Rectal smooth muscle tissue (tissue), 1 donor: Measurements from ENCODE around the gene AKAP12.
"Not testable (repeated sequence)": the region's sequence is repeated elsewhere in the genome, so short reads cannot be mapped to it uniquely, and the experiment has no call there.

Experiments
- H3K27ac ChIP-seq: one replicate; pipeline ENCODE4 v1.7.0; 2013; ENCODE audit warnings: low read depth, low read length, inconsistent platforms
- H3K27me3 ChIP-seq: one replicate; pipeline ENCODE4 v1.7.0; 2013; ENCODE audit warnings: low read length; ENCODE audit not compliant: control insufficient read depth, insufficient read depth
- H3K36me3 ChIP-seq: one replicate; pipeline ENCODE4 v1.7.0; 2013; ENCODE audit warnings: low read length; ENCODE audit not compliant: control insufficient read depth, insufficient read depth
- H3K4me1 ChIP-seq: one replicate; pipeline ENCODE4 v1.7.0; 2013; ENCODE audit warnings: low read length; ENCODE audit not compliant: control insufficient read depth, insufficient read depth
- H3K4me3 ChIP-seq: one replicate; pipeline ENCODE4 v1.7.0; 2013; ENCODE audit warnings: low read length
- H3K9ac ChIP-seq: one replicate; pipeline ENCODE4 v1.7.0; 2013; ENCODE audit warnings: low read length

The AKAP12 gene

GRCh38 chr6:151359486-151359885, 119.7 kb downstream of the AKAP12 start:
- Histone ChIP-seq H3K27me3 (no peaks in the 10 kb centered on the region), H3K4me3 (no peak overlapping the region), H3K36me3 (no peaks in the 10 kb centered on the region), H3K4me1 (no peaks in the 10 kb centered on the region), H3K27ac (no peak overlapping the region), H3K9ac (no peak overlapping the region)

DNA sequence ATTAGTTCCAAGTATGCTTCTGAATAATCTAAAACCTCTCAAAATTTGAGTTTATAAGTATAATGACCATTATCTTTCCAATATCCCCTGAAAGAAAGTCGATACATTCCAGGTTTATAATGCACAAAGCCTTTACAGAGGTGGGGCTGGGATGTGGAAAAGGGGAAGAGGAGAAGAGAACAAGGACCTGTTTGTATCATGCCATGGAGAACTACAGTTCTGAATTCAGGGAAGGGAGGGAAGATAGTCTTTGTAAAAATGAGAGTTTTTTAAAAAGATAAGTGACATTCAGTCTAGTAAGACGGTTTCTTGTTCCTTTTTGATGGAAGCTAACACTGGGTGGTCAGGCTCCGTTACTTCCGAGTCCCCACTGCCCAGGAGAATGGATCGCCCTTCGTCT, 125.5 kb downstream of the AKAP12 start:
- peaks cover 13% of the 10 kb centered on the region for H3K36me3 ChIP-seq
- no peak overlapping the region for H3K9ac ChIP-seq
- H3K27me3 ChIP-seq: no peaks in the 10 kb centered on the region
- H3K4me3 ChIP-seq: no peak overlapping the region
- no peak overlapping the region for H3K27ac ChIP-seq
- H3K4me1 ChIP-seq: peaks cover under 1% of the 10 kb centered on the region

DNA sequence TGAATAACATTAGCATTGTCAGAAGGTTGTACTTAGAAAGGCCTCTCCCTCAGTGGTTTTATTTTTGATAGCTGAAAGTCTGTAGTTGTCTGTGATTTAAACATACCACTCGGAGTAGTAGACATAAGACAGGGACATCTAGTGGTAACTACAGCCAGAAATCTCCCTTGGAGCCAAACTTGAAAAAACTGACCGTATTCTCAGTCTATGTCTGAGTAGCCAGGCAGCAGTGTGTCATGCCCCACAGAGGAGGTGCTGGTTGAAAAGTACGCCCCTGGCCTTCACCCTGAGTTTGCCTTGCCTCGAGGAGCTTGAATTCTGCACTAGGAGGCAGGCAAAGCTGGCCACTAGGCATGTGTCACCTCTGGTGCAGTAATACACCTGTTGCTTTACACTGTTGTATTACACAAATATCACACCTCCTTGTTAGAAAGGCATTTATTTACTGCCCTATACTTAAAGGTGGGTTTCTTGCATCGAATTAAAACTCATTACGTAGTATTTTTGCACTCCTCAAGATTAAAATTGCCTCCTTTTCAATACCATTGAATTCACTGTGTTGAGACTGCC, 130.8 kb downstream of the AKAP12 start:
- H3K27me3 ChIP-seq: no peaks in the 10 kb centered on the region
- H3K4me1 ChIP-seq: peaks cover 6% of the 10 kb centered on the region
- no peak overlapping the region for H3K9ac ChIP-seq
- H3K27ac ChIP-seq: no peak overlapping the region
- no peak overlapping the region for H3K4me3 ChIP-seq
- H3K36me3 ChIP-seq: peaks cover 20% of the 10 kb centered on the region

- Histone ChIP-seq H3K4me3 (no peak overlapping the region), H3K27ac (no peak overlapping the region), H3K4me1 (peaks cover 6% of the 10 kb centered on the region), H3K27me3 (no peaks in the 10 kb centered on the region), H3K36me3 (peaks cover 9% of the 10 kb centered on the region), H3K9ac (no peak overlapping the region)
Observed at GRCh38 chr6:151372164-151372563, 132.4 kb downstream of the AKAP12 start.

- H3K9ac ChIP-seq: no peak overlapping the region
- peaks cover 6% of the 10 kb centered on the region for H3K4me1 ChIP-seq
- H3K36me3 ChIP-seq: peaks cover 9% of the 10 kb centered on the region
- H3K27me3 ChIP-seq: no peaks in the 10 kb centered on the region
- H3K27ac ChIP-seq: no peak overlapping the region
- H3K4me3 ChIP-seq: no peak overlapping the region
Observed at GRCh38 chr6:151374036-151374683, 134.4 kb downstream of the AKAP12 start.

DNA sequence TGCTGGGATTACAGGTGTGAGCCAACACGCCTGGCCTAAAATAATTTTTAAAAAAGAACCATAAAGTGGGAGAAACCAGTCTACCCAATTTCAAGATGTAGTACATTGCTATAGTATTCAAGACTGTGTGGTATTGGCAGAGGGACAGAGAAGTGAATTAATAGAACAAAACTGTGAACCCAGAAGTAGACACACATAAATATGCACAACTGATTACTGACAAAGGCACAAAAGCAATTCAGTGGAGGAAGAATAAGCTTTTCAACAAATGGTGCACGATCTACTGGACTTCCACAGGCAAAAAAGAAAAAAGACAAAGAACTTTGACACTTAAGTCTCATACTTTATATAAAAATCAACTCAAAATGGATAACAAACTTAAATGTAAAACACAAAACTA, 136.1 kb downstream of the AKAP12 start:
- Histone ChIP-seq H3K9ac (no peak overlapping the region), H3K4me1 (peaks cover 3% of the 10 kb centered on the region), H3K36me3 (peaks cover 6% of the 10 kb centered on the region), H3K27me3 (no peaks in the 10 kb centered on the region), H3K27ac (no peak overlapping the region), H3K4me3 (no peak overlapping the region)

- Histone ChIP-seq H3K4me3 (no peak overlapping the region), H3K27ac (no peak overlapping the region), H3K4me1 (peaks cover 3% of the 10 kb centered on the region), H3K36me3 (peaks cover under 1% of the 10 kb centered on the region), H3K9ac (no peak overlapping the region), H3K27me3 (no peaks in the 10 kb centered on the region)
Observed at GRCh38 chr6:151376440-151376839, 136.7 kb downstream of the AKAP12 start.

- no peak overlapping the region for H3K9ac ChIP-seq
- no peak overlapping the region for H3K4me3 ChIP-seq
- H3K27me3 ChIP-seq: no peaks in the 10 kb centered on the region
- no peak overlapping the region for H3K27ac ChIP-seq
- no peaks in the 10 kb centered on the region for H3K36me3 ChIP-seq
- H3K4me1 ChIP-seq: peaks cover 3% of the 10 kb centered on the region
Observed at GRCh38 chr6:151377095-151377494, 137.3 kb downstream of the AKAP12 start.

- Histone ChIP-seq H3K4me1 (peaks cover 3% of the 10 kb centered on the region), H3K27me3 (no peaks in the 10 kb centered on the region), H3K36me3 (no peaks in the 10 kb centered on the region), H3K27ac (no peak overlapping the region), H3K4me3 (peak overlapping the region; percentile 41), H3K9ac (no peak overlapping the region)
Observed at GRCh38 chr6:151379933-151380847, 140.4 kb downstream of the AKAP12 start.

DNA sequence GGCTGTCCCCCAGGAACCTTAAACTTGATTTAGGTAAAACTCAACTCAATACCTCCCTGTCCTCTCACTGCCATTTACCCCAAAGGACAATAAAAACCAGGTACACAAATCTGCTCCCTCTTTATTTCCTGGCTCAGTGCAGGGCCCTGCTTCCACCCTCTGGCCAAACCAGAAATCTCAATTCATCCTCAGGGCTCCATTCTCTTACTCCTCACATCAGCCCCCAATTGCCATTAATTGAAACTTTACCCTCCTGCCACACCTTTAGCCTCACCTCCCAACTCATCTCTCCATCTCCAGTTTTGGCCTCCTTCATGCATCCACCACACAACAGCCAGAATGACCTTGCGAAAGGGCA, 141.1 kb downstream of the AKAP12 start:
- Histone ChIP-seq H3K27ac (no peak overlapping the region), H3K4me3 (no peak overlapping the region), H3K27me3 (no peaks in the 10 kb centered on the region), H3K9ac (no peak overlapping the region), H3K36me3 (no peaks in the 10 kb centered on the region), H3K4me1 (peaks cover 3% of the 10 kb centered on the region)

DNA sequence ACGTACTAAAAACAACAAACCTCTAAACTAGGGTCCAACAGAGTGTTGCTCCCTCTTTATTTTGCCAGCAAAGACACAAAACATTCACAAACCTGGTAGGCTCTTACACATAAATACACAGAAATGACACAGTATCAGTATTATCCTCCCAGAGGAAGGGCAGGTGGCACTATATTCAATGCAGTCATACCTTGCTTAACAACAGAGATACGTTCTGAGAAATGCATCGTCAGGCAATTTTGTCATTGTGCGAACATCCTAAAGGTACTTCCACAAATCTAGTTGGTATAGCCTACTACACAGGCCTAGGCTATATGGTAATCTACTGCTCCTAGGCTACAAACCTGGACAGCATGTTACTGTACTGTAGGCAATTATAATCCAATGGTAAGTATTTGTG, 142.0 kb downstream of the AKAP12 start:
- H3K36me3 ChIP-seq: no peaks in the 10 kb centered on the region
- no peak overlapping the region for H3K9ac ChIP-seq
- H3K4me3 ChIP-seq: no peak overlapping the region
- H3K4me1 ChIP-seq: peaks cover 3% of the 10 kb centered on the region
- H3K27ac ChIP-seq: no peak overlapping the region
- no peaks in the 10 kb centered on the region for H3K27me3 ChIP-seq

GRCh38 chr6:151382631-151383030, 142.9 kb downstream of the AKAP12 start:
- not testable (repeated sequence) for H3K27ac ChIP-seq, H3K27me3 ChIP-seq, H3K9ac ChIP-seq, H3K4me3 ChIP-seq, H3K4me1 ChIP-seq, H3K36me3 ChIP-seq
